IPS-15b (cell line): ENCODE results near the gene RGL2.
"Not testable (repeated sequence)": the region's sequence is repeated elsewhere in the genome, so short reads cannot be mapped to it uniquely, and the experiment has no call there.

Experiments
- H3K27me3 ChIP-seq: one replicate; pipeline ENCODE4 v1.6.1; 2013; ENCODE audit warnings: low read length; ENCODE audit not compliant: control insufficient read depth, insufficient read depth
- H3K36me3 ChIP-seq: one replicate; pipeline ENCODE4 v1.6.1; 2013; ENCODE audit warnings: low read length; ENCODE audit not compliant: control insufficient read depth, insufficient read depth
- H3K4me1 ChIP-seq: one replicate; pipeline ENCODE4 v1.6.1; 2013; ENCODE audit warnings: mild to moderate bottlenecking, low read length; ENCODE audit not compliant: control insufficient read depth, insufficient read depth
- H3K4me3 ChIP-seq: one replicate; pipeline ENCODE4 v1.5.1; 2013; ENCODE audit warnings: low read depth, low read length
- H3K9ac ChIP-seq: one replicate; pipeline ENCODE4 v1.6.1; 2013; ENCODE audit warnings: low read depth, mild to moderate bottlenecking, low read length
- H3K9me3 ChIP-seq: one replicate; pipeline ENCODE4 v1.6.1; 2013; ENCODE audit warnings: mild to moderate bottlenecking, low read length; ENCODE audit not compliant: control insufficient read depth, insufficient read depth

RGL2 gene

GRCh38 chr6:33275795-33276580 lies 22.8 kb downstream of the RGL2 start:
- Histone ChIP-seq H3K4me3 (peak overlapping the region; percentile 93), H3K4me1 (peaks cover 12% of the 10 kb centered on the region), H3K36me3 (peaks cover 56% of the 10 kb centered on the region)
- not testable (repeated sequence) for H3K9ac ChIP-seq, H3K9me3 ChIP-seq, H3K27me3 ChIP-seq

GRCh38 chr6:33273924-33274902 lies 24.5 kb downstream of the RGL2 start:
- Histone ChIP-seq H3K9ac (peak overlapping the region; percentile 100), H3K4me1 (peaks cover 12% of the 10 kb centered on the region), H3K4me3 (peak overlapping the region; percentile 93), H3K36me3 (peaks cover 42% of the 10 kb centered on the region), H3K9me3 (no peaks in the 10 kb centered on the region), H3K27me3 (no peaks in the 10 kb centered on the region)

- H3K4me3 ChIP-seq: peak overlapping the region; percentile 93
- no peaks in the 10 kb centered on the region for H3K27me3 ChIP-seq
- H3K9ac ChIP-seq: peak overlapping the region; percentile 100
- no peaks in the 10 kb centered on the region for H3K9me3 ChIP-seq
- H3K36me3 ChIP-seq: peaks cover 42% of the 10 kb centered on the region
- peaks cover 12% of the 10 kb centered on the region for H3K4me1 ChIP-seq
Observed at GRCh38 chr6:33273129-33273923, 25.4 kb downstream of the RGL2 start.

GRCh38 chr6:33272275-33273128 lies 26.2 kb downstream of the RGL2 start:
- Histone ChIP-seq H3K27me3 (no peaks in the 10 kb centered on the region), H3K9ac (peak overlapping the region; percentile 100), H3K4me3 (peak overlapping the region; percentile 93), H3K36me3 (peaks cover 50% of the 10 kb centered on the region), H3K4me1 (peaks cover 12% of the 10 kb centered on the region), H3K9me3 (no peaks in the 10 kb centered on the region)

- H3K4me3 ChIP-seq: peak within 1 kb of the TSS; percentile 93
Observed at GRCh38 chr6:33271468-33272274, 27.1 kb downstream of the RGL2 start, which contains the start of the genes RPS18 and VPS52. RPS18 (plus strand) TSS chr6:33272075; CDS start chr6:33272120, 45 bp downstream. VPS52 (minus strand) TSS chr6:33271876; CDS start chr6:33271675, 201 bp downstream.

GRCh38 chr6:33271117-33271467 lies 27.6 kb downstream of the RGL2 start:
- Histone ChIP-seq H3K27me3 (no peaks in the 10 kb centered on the region), H3K36me3 (peaks cover 59% of the 10 kb centered on the region), H3K4me3 (peak overlapping the region; percentile 93), H3K9ac (peak overlapping the region; percentile 98), H3K4me1 (peaks cover 12% of the 10 kb centered on the region), H3K9me3 (no peaks in the 10 kb centered on the region)

More at GRCh38 chr6:33271468-33272274, 27.1 kb downstream of the RGL2 start, which contains the start of the genes RPS18 and VPS52:
- H3K27me3 ChIP-seq: no peaks in the 10 kb centered on the region
- H3K9ac ChIP-seq: peak within 1 kb of the TSS; percentile 100
- peaks cover 59% of the 10 kb centered on the region for H3K36me3 ChIP-seq
- H3K9me3 ChIP-seq: no peaks in the 10 kb centered on the region
- H3K4me1 ChIP-seq: peaks cover 12% of the 10 kb centered on the region

- no peaks in the 10 kb centered on the region for H3K4me1 ChIP-seq
- H3K36me3 ChIP-seq: peaks cover 32% of the 10 kb centered on the region
- no peak overlapping the region for H3K9ac ChIP-seq
- H3K27me3 ChIP-seq: no peaks in the 10 kb centered on the region
- H3K4me3 ChIP-seq: no peak overlapping the region
- no peaks in the 10 kb centered on the region for H3K9me3 ChIP-seq
Observed at GRCh38 chr6:33264015-33264414, 34.7 kb downstream of the RGL2 start.

- H3K4me3 ChIP-seq, H3K9me3 ChIP-seq: not testable (repeated sequence)
- peaks cover 24% of the 10 kb centered on the region for H3K36me3 ChIP-seq
Observed at GRCh38 chr6:33262490-33262889, 36.3 kb downstream of the RGL2 start.

GRCh38 chr6:33259032-33259431 lies 39.7 kb downstream of the RGL2 start:
- no peaks in the 10 kb centered on the region for H3K4me1 ChIP-seq
- no peaks in the 10 kb centered on the region for H3K27me3 ChIP-seq
- no peaks in the 10 kb centered on the region for H3K9me3 ChIP-seq
- H3K9ac ChIP-seq: no peak overlapping the region
- H3K4me3 ChIP-seq: no peak overlapping the region
- H3K36me3 ChIP-seq: peaks cover 7% of the 10 kb centered on the region

More at GRCh38 chr6:33262490-33262889, 36.3 kb downstream of the RGL2 start:
- H3K4me1 ChIP-seq, H3K27me3 ChIP-seq, H3K9ac ChIP-seq: not testable (repeated sequence)

- H3K27me3 ChIP-seq: no peaks in the 10 kb centered on the region
- peaks cover 2% of the 10 kb centered on the region for H3K4me1 ChIP-seq
- H3K9ac ChIP-seq: no peak overlapping the region
- no peaks in the 10 kb centered on the region for H3K9me3 ChIP-seq
- peaks cover 7% of the 10 kb centered on the region for H3K36me3 ChIP-seq
- H3K4me3 ChIP-seq: no peak overlapping the region
Observed at GRCh38 chr6:33254591-33254990, 44.2 kb downstream of the RGL2 start.
